ENCODE results near the gene SLC13A3. TPM values are rescaled to one million over a fixed set of nuclear protein-coding genes. Genes with fewer than 3 reads are reported as not detected.

The SLC13A3 gene
- total RNA-seq, 2 donors from 2014 or later = 0.08 to 0.25 TPM

DNA sequence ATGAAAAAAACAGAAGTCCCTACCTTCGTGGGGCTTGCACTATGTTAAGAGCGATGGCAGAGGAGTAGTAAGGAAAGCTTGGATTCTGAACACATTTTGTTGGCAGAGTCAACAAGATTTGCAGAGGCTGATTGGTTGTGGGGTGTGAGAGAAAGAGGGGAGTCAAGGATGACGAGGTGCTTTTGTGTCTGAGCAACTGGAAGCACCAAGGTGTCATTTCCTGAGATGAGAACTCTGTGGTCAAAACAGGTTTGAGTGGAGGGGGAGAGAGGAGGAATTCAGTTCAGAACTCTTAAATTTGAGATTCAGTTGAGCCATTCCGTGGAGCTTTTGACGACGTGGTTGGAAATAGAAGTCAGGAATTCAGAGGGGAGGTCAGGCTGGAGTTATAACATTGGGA is 104.3 kb downstream of the SLC13A3 start:
- DNase-seq = no peak
- Histone ChIP-seq H3K27me3 (no peaks in the 10 kb centered on the region), H3K36me3 (no peaks in the 10 kb centered on the region), H3K9ac (ENCODE audit: low read depth in 2 of 2, low read length in 2 of 2) (no peak overlapping the region), H3K27ac (no peak overlapping the region), H3K4me1 (no peaks in the 10 kb centered on the region), H3K9me3 (no peaks in the 10 kb centered on the region), H3K4me3 (no peak overlapping the region)
- intact Hi-C loops (cut with DNase I) = no loop called here
- TF ChIP-seq CTCF (IDR thresholded peaks at IDR 0.05) = no peak

- no peaks in the 10 kb centered on the region for H3K27me3 ChIP-seq
- H3K9me3 ChIP-seq = no peaks in the 10 kb centered on the region
- no peak overlapping the region for H3K9ac ChIP-seq (ENCODE audit: low read depth in 2 of 2, low read length in 2 of 2)
- H3K27ac ChIP-seq = no peak overlapping the region
- intact Hi-C loops (cut with DNase I) = no loop called here
- no peaks in the 10 kb centered on the region for H3K36me3 ChIP-seq
- H3K4me1 ChIP-seq = no peaks in the 10 kb centered on the region
- H3K4me3 ChIP-seq = no peak overlapping the region
- no peak for DNase-seq
- TF ChIP-seq CTCF (IDR thresholded peaks at IDR 0.05) = no peak
Measured at GRCh38 chr20:46546298-46546697, 105.0 kb downstream of the SLC13A3 start.

- no peak overlapping the region for H3K9ac ChIP-seq (ENCODE audit: low read depth in 2 of 2, low read length in 2 of 2)
- intact Hi-C loops (cut with DNase I) = no loop called here
- H3K27me3 ChIP-seq = no peaks in the 10 kb centered on the region
- H3K27ac ChIP-seq = no peak overlapping the region
- H3K4me1 ChIP-seq = no peaks in the 10 kb centered on the region
- no peaks in the 10 kb centered on the region for H3K36me3 ChIP-seq
- DNase-seq = no peak
- no peak overlapping the region for H3K4me3 ChIP-seq
- TF ChIP-seq CTCF (IDR thresholded peaks at IDR 0.05) = no peak
- no peaks in the 10 kb centered on the region for H3K9me3 ChIP-seq
Measured at GRCh38 chr20:46545827-46546138, 105.5 kb downstream of the SLC13A3 start.

GRCh38 chr20:46545077-46545826 is 106.0 kb downstream of the SLC13A3 start:
- no peak for DNase-seq
- Histone ChIP-seq H3K27me3 (no peaks in the 10 kb centered on the region), H3K4me3 (no peak overlapping the region), H3K27ac (no peak overlapping the region), H3K36me3 (no peaks in the 10 kb centered on the region), H3K9ac (ENCODE audit: low read depth in 2 of 2, low read length in 2 of 2) (no peak overlapping the region), H3K4me1 (no peaks in the 10 kb centered on the region), H3K9me3 (no peaks in the 10 kb centered on the region)
- no peak for TF ChIP-seq CTCF (IDR thresholded peaks at IDR 0.05)
- intact Hi-C loops (cut with DNase I) = no loop called here

GRCh38 chr20:46544576-46544975 is 106.7 kb downstream of the SLC13A3 start:
- H3K4me1 ChIP-seq = no peaks in the 10 kb centered on the region
- H3K27ac ChIP-seq = no peak overlapping the region
- intact Hi-C loops (cut with DNase I) = no loop called here
- no peak for TF ChIP-seq CTCF (IDR thresholded peaks at IDR 0.05)
- no peak overlapping the region for H3K9ac ChIP-seq (ENCODE audit: low read depth in 2 of 2, low read length in 2 of 2)
- no peaks in the 10 kb centered on the region for H3K27me3 ChIP-seq
- no peaks in the 10 kb centered on the region for H3K9me3 ChIP-seq
- H3K36me3 ChIP-seq = no peaks in the 10 kb centered on the region
- no peak for DNase-seq
- no peak overlapping the region for H3K4me3 ChIP-seq

All from colonic mucosa (tissue), 4 donors.